GM18511 (cell line): ENCODE data around the gene CDK8.
"Not testable (repeated sequence)": the region's sequence is repeated elsewhere in the genome, so short reads cannot be mapped to it uniquely, and the experiment has no call there.

Experiments
- ATAC-seq: cut with Tn5 transposase; IDR thresholded peaks from one replicate; pipeline ENCODE4 v1.9.1; 2021; ENCODE audit warnings: mild to moderate bottlenecking, moderate library complexity; ENCODE audit not compliant: unreplicated experiment

The CDK8 gene

GRCh38 chr13:26310470-26310869, 56.5 kb downstream of the CDK8 start:
- ATAC-seq, result no peak

GRCh38 chr13:26312019-26312418, 58.1 kb downstream of the CDK8 start:
- not testable (repeated sequence) for ATAC-seq

GRCh38 chr13:26316095-26316494, 62.2 kb downstream of the CDK8 start:
- ATAC-seq, result not testable (repeated sequence)

- no peak for ATAC-seq
Measured at GRCh38 chr13:26320766-26321165, 66.8 kb downstream of the CDK8 start.

GRCh38 chr13:26323127-26323526, 69.2 kb downstream of the CDK8 start:
- no peak for ATAC-seq

GRCh38 chr13:26323764-26324163, 69.8 kb downstream of the CDK8 start:
- ATAC-seq, result no peak

GRCh38 chr13:26324294-26324693, 70.4 kb downstream of the CDK8 start:
- ATAC-seq, result no peak

- ATAC-seq, result no peak
Measured at GRCh38 chr13:26324867-26325266, 70.9 kb downstream of the CDK8 start.

- ATAC-seq, result peak; percentile 89
Measured at GRCh38 chr13:26325876-26326275, 71.9 kb downstream of the CDK8 start.

- ATAC-seq, result no peak
Measured at GRCh38 chr13:26326562-26326961, 72.6 kb downstream of the CDK8 start.

GRCh38 chr13:26327940-26328725, 74.2 kb downstream of the CDK8 start:
- no peak for ATAC-seq

GRCh38 chr13:26335158-26335557, 81.2 kb downstream of the CDK8 start:
- no peak for ATAC-seq

GRCh38 chr13:26340807-26341206, 86.9 kb downstream of the CDK8 start:
- ATAC-seq, result no peak

GRCh38 chr13:26342898-26343297, 89.0 kb downstream of the CDK8 start:
- no peak for ATAC-seq

GRCh38 chr13:26343816-26344215, 89.9 kb downstream of the CDK8 start:
- ATAC-seq, result no peak

GRCh38 chr13:26344980-26345379, 91.1 kb downstream of the CDK8 start:
- no peak for ATAC-seq

GRCh38 chr13:26348966-26349365, 95.0 kb downstream of the CDK8 start:
- no peak for ATAC-seq

- ATAC-seq, result no peak
Measured at GRCh38 chr13:26362261-26362660, 108.3 kb downstream of the CDK8 start.

- ATAC-seq, result no peak
Measured at GRCh38 chr13:26370553-26370952, 116.6 kb downstream of the CDK8 start.

GRCh38 chr13:26372747-26373146, 118.8 kb downstream of the CDK8 start:
- no peak for ATAC-seq

GRCh38 chr13:26376430-26376829, 122.5 kb downstream of the CDK8 start:
- no peak for ATAC-seq

GRCh38 chr13:26377038-26377437, 123.1 kb downstream of the CDK8 start:
- no peak for ATAC-seq

GRCh38 chr13:26378116-26378515, 124.2 kb downstream of the CDK8 start:
- no peak for ATAC-seq
